ENCODE data around the gene AHRR. TPM values are rescaled to one million over a fixed set of nuclear protein-coding genes. Genes with fewer than 3 reads are reported as not detected.
"Not testable (repeated sequence)": the region's sequence is repeated elsewhere in the genome, so short reads cannot be mapped to it uniquely, and the experiment has no call there.

The AHRR gene
- total RNA-seq (1 to 10 TPM in 1 of 2 donors, under 1 TPM in 1; 0.80 to 4.4 TPM), total RNA-seq (0.98 to 2.2 reads per million in 2 donors)

GRCh38 chr5:321230-321725, at the start of gene AHRR:
Gene AHRR, plus strand, starts transcription at chr5:321714. Its CDS starts 22,189 bp downstream, at chr5:343903.
- no peaks in the 10 kb centered on the region for H3K9me3 ChIP-seq (ENCODE audit: control insufficient read depth, low read length, poor library complexity, severe bottlenecking)
- Mint-ChIP-seq H3K4me3 (peak within 1 kb of the TSS; percentile 86), H3K27ac (no peak within 1 kb of the TSS), H3K27me3 (peaks cover 24% of the 10 kb centered on the region), H3K4me1 (peaks cover 7% of the 10 kb centered on the region), H3K36me3 (ENCODE audit: low read depth) (peaks cover under 1% of the 10 kb centered on the region)
- no peak for DNase-seq
- peak; percentile 50 for ATAC-seq

GRCh38 chr5:271828-272167, 49.7 kb upstream of the AHRR start:
- H3K27me3 Mint-ChIP-seq; DNase-seq; ATAC-seq; H3K9me3 ChIP-seq (ENCODE audit: control insufficient read depth, low read length, poor library complexity, severe bottlenecking); H3K36me3 Mint-ChIP-seq (ENCODE audit: low read depth): not testable (repeated sequence)
- Mint-ChIP-seq H3K4me1 (peaks cover 24% of the 10 kb centered on the region), H3K27ac (peak overlapping the region; percentile 88), H3K4me3 (peak overlapping the region; percentile 95)

GRCh38 chr5:273091-273490, 48.4 kb upstream of the AHRR start:
- not testable (repeated sequence) for ATAC-seq; H3K9me3 ChIP-seq (ENCODE audit: control insufficient read depth, low read length, poor library complexity, severe bottlenecking); H3K36me3 Mint-ChIP-seq (ENCODE audit: low read depth); DNase-seq; H3K27me3 Mint-ChIP-seq
- H3K4me1 Mint-ChIP-seq: peaks cover 24% of the 10 kb centered on the region
- H3K4me3 Mint-ChIP-seq: peak overlapping the region; percentile 92
- peak overlapping the region; percentile 88 for H3K27ac Mint-ChIP-seq

DNA sequence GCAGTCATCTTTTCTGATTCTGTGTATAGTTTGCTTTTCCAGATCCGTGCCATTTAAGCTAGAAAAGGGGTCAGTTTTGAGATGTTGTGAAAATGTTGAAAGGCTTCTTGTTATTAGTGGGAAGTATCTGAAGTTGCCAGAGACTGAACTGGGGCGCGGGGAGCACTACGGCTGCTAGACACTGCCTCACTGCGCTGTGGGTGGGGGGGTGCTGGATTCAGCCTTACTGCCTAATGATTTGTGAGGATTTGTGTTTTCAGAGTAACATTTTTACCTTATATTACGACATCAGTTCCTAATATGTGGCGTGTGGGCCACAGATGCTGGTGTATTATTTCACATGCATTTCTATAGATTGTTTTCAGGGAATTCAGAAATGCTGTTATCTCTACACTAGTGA, 48.0 kb upstream of the AHRR start:
- H3K4me3 Mint-ChIP-seq: peak overlapping the region; percentile 92
- H3K27me3 Mint-ChIP-seq; H3K36me3 Mint-ChIP-seq (ENCODE audit: low read depth); H3K9me3 ChIP-seq (ENCODE audit: control insufficient read depth, low read length, poor library complexity, severe bottlenecking); DNase-seq; ATAC-seq: not testable (repeated sequence)
- peaks cover 24% of the 10 kb centered on the region for H3K4me1 Mint-ChIP-seq
- H3K27ac Mint-ChIP-seq: peak overlapping the region; percentile 88

DNA sequence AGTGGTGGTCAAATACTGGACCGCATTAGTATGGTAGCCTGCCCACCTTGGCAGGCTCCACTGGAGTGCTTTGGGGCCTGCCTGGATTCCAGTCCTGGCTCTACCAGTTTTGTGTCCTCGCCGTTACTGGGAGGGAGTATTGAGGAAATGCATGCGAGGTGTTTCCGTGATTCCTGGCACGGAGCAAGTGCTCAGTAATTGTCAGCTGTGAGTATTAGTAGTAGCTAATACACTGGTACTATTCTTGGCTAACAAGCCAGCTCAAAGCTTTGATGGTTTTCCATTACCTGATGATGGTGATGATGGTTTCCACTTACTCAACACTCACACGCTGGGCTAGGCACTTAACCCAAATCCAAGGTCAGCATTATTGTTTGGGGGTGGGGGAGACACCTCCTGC, 47.2 kb upstream of the AHRR start:
- ATAC-seq; DNase-seq; H3K36me3 Mint-ChIP-seq (ENCODE audit: low read depth); H3K27me3 Mint-ChIP-seq; H3K27ac Mint-ChIP-seq; H3K9me3 ChIP-seq (ENCODE audit: control insufficient read depth, low read length, poor library complexity, severe bottlenecking); H3K4me3 Mint-ChIP-seq: not testable (repeated sequence)
- H3K4me1 Mint-ChIP-seq: peaks cover 26% of the 10 kb centered on the region

DNA sequence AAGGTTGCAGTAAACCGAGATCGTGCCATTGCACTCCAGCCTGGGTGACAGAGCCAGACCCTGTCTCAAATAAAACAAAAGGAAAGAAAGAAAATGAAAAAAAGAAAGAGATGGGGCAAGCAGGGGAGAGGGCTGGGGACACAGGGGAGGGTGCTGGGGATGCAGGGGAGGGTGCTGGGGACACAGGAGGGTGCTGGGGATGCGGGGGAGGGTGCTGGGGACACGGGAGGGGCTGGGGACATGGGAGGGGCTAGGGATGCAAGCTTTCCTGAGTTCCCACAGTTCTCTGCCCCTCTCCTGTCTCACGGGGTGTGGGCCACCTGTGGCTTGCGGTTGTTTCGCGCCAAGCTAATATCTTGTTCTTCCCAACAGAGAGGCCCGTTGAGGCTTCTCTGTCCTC, 42.9 kb upstream of the AHRR start:
- Mint-ChIP-seq H3K4me3 (no peak overlapping the region), H3K36me3 (ENCODE audit: low read depth) (peaks cover 3% of the 10 kb centered on the region), H3K27ac (no peak overlapping the region), H3K27me3 (no peaks in the 10 kb centered on the region), H3K4me1 (peaks cover 43% of the 10 kb centered on the region)
- DNase-seq (no peak), ATAC-seq (no peak)
- H3K9me3 ChIP-seq (ENCODE audit: control insufficient read depth, low read length, poor library complexity, severe bottlenecking): no peaks in the 10 kb centered on the region

DNA sequence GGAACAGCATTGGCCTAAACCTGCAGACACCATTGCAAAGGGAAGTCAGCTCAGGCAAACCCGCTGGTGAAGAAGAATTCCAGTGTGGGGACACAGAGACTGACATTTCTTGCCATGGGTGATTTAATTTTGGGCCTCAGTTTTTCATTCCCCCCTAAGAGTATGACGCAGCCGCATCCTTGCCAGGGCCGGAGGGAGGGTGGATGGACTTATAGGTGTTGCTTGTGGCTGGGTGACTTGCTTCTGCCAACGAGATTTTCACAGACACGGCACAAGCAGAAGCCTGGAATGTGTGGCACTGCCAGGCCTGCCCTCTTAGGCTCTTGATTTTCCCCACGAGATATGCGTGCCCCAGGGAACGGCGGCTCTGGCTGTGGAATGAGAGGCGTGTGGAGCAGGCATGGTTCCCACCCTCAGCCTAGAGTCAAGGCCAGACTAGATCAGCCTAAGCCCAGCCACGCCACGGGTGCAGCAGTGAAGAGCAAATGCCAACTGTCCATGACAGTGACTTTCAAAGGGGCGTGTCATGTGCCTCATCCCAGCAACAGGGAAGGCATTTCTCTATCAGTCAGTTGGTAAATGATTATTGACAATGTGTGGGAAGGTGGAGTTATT, 42.4 kb upstream of the AHRR start:
- ATAC-seq; H3K4me3 Mint-ChIP-seq; DNase-seq; H3K9me3 ChIP-seq (ENCODE audit: control insufficient read depth, low read length, poor library complexity, severe bottlenecking); H3K36me3 Mint-ChIP-seq (ENCODE audit: low read depth); H3K27ac Mint-ChIP-seq; H3K27me3 Mint-ChIP-seq: not testable (repeated sequence)
- peaks cover 46% of the 10 kb centered on the region for H3K4me1 Mint-ChIP-seq

DNA sequence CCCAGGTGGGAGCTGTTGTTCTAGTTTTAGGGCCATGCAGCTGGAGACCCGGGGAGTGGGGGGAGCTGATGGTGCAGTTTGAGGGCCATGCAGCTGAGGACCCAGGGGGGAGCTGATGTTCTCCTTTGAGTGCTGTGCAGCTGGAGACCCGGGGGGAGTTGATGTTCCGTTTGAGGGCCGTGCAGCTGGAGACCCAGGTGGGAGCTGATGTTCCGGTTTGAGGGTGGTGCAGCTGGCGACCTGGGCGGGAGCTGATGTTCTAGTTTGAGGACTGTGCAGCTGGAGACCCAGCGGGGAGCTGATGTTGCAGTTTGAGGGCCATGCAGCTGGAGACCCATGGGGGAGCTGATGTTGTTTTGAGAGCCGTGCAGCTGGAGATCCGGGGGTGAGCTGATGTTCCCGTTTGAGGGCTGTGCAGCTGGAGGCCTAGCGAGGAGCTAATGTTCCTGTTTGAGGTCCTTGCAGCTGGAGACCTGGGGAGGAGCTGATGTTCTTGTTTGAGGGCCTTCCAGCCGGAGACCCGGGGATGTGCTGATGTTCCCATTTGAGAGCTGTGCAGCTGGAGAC, 35.4 kb upstream of the AHRR start:
- H3K4me3 Mint-ChIP-seq: no peak overlapping the region

DNA sequence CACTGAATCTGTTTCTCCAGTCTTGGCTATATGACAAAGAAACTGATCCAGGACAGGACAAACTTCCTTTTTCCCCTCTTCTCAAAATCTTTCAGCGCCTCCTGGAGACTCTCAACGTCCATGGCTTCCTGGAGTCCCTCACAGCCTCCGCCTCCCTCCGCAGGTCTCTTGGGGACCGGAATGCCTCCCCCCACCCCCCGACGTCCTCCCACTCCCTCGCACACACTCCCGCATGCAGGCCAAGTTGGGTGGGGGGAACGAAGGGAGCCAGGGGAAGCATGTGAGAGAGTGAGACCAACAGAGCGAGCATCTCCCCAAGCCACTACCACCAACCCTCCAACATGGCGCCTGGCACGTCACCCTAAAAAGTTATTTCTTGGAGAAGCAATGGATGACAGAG, 31.3 kb upstream of the AHRR start:
- H3K4me1 Mint-ChIP-seq: peaks cover 21% of the 10 kb centered on the region
- H3K9me3 ChIP-seq (ENCODE audit: control insufficient read depth, low read length, poor library complexity, severe bottlenecking); ATAC-seq; H3K27me3 Mint-ChIP-seq; DNase-seq; H3K27ac Mint-ChIP-seq; H3K36me3 Mint-ChIP-seq (ENCODE audit: low read depth); H3K4me3 Mint-ChIP-seq: not testable (repeated sequence)

More for the DNA sequence above, 35.4 kb upstream of the AHRR start:
- H3K27me3 Mint-ChIP-seq: no peaks in the 10 kb centered on the region
- H3K9me3 ChIP-seq (ENCODE audit: control insufficient read depth, low read length, poor library complexity, severe bottlenecking): no peaks in the 10 kb centered on the region
- no peak for ATAC-seq
- peak overlapping the region; percentile 85 for H3K27ac Mint-ChIP-seq
- no peak for DNase-seq
- H3K4me1 Mint-ChIP-seq: peaks cover 45% of the 10 kb centered on the region
- peaks cover 8% of the 10 kb centered on the region for H3K36me3 Mint-ChIP-seq (ENCODE audit: low read depth)

DNA sequence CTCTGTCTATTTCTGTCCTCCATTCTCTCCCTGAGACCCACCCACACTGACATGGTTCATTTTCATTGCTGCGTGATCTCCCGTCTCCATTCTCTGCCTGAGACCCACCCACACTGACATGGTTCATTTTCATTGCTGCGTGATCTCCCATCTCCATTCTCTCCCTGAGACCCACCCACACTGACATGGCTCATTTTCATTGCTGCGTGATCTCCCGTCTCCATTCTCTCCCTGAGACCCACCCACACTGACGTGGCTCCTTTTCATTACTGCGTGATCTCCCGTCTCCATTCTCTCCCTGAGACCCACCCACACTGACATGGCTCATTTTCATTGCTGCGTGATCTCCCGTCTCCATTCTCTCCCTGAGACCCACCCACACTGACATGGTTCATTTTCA, 30.2 kb upstream of the AHRR start:
- H3K27ac Mint-ChIP-seq: peak overlapping the region; percentile 43
- peaks cover 24% of the 10 kb centered on the region for H3K4me1 Mint-ChIP-seq

DNA sequence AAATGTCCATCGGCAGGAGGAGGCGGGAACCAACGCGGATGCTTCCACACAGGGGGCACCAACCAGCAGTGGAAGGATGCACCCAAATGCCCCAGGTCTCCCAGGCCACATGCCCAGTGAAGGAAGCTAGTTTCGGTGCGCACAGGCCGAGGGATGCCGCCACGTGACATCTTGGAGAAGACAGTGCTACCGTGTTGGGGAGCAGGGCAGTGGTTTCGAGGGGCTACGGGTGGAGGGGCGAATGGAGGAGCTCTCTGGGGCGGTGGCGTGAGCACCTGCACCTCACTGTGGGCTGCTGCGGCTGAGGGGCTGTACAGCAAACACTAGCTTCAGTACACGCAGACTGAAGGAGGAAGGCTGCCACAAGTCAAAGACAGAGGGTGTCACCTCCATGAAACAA, 26.7 kb upstream of the AHRR start:
- H3K27ac Mint-ChIP-seq; H3K36me3 Mint-ChIP-seq (ENCODE audit: low read depth); H3K9me3 ChIP-seq (ENCODE audit: control insufficient read depth, low read length, poor library complexity, severe bottlenecking); DNase-seq; H3K27me3 Mint-ChIP-seq; ATAC-seq: not testable (repeated sequence)
- peak overlapping the region; percentile 9 for H3K4me3 Mint-ChIP-seq
- peaks cover 29% of the 10 kb centered on the region for H3K4me1 Mint-ChIP-seq

More for the DNA sequence above, 30.2 kb upstream of the AHRR start:
- not testable (repeated sequence) for H3K9me3 ChIP-seq (ENCODE audit: control insufficient read depth, low read length, poor library complexity, severe bottlenecking); H3K4me3 Mint-ChIP-seq; H3K27me3 Mint-ChIP-seq; ATAC-seq; DNase-seq; H3K36me3 Mint-ChIP-seq (ENCODE audit: low read depth)

GRCh38 chr5:296207-296606, 25.3 kb upstream of the AHRR start:
- not testable (repeated sequence) for H3K9me3 ChIP-seq (ENCODE audit: control insufficient read depth, low read length, poor library complexity, severe bottlenecking); DNase-seq; ATAC-seq; H3K36me3 Mint-ChIP-seq (ENCODE audit: low read depth); H3K27me3 Mint-ChIP-seq; H3K27ac Mint-ChIP-seq
- H3K4me3 Mint-ChIP-seq: peak overlapping the region; percentile 62
- peaks cover 32% of the 10 kb centered on the region for H3K4me1 Mint-ChIP-seq

DNA sequence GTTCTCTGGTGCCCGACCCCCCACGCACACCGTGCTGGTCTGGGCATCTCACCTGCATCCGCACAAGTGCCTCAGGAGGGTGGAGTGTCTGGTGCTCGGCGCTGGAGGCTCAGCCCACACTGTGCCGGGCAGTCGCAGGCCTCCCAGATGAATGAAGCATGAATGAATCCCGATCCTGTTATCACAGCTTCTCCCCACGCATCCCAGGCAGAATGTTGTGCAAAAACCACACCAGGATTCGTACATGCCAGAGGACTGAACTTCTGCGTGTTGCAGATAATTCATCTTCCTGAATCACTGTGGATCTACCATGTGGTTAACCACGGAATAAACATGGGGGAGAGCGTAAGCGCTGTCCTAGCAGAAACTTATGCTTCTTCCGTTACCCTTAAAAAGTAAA, 24.6 kb upstream of the AHRR start:
- not testable (repeated sequence) for H3K9me3 ChIP-seq (ENCODE audit: control insufficient read depth, low read length, poor library complexity, severe bottlenecking); H3K27me3 Mint-ChIP-seq; H3K36me3 Mint-ChIP-seq (ENCODE audit: low read depth); DNase-seq
- H3K4me1 Mint-ChIP-seq: peaks cover 30% of the 10 kb centered on the region
- peak overlapping the region; percentile 62 for H3K4me3 Mint-ChIP-seq
- H3K27ac Mint-ChIP-seq: peak overlapping the region; percentile 51
- peak; percentile 87 for ATAC-seq

DNA sequence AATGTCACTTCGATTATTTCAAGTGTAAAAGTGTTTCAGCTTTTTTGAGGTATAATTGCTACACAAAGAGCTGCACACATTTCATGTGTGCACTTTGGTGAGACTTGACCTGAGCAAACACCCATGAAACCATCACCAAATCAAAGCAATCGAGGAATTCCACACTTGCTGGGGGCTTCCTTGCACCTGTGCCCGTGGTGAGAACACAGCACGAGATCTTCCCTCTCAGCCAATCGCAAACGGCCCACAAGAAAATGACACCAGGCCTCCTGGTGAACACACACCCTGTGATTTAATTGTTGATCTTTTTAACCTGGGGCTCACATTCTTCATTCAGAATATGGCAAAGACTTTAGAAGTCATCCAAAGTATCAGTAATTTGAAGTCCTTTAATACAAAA, 24.1 kb upstream of the AHRR start:
- not testable (repeated sequence) for ATAC-seq; H3K36me3 Mint-ChIP-seq (ENCODE audit: low read depth); H3K9me3 ChIP-seq (ENCODE audit: control insufficient read depth, low read length, poor library complexity, severe bottlenecking); H3K27me3 Mint-ChIP-seq; DNase-seq
- Mint-ChIP-seq H3K4me3 (peak overlapping the region; percentile 62), H3K4me1 (peaks cover 33% of the 10 kb centered on the region), H3K27ac (peak overlapping the region; percentile 51)

All from T-helper 17 cell (primary cell).